Lung (tissue), 13 donors: ENCODE results near the gene GPR22. TPM values are rescaled to one million over a fixed set of nuclear protein-coding genes. Genes with fewer than 3 reads are reported as not detected.

ENCODE experiments used
- ATAC-seq: fragments of 200-7000 bp; cut with Tn5 transposase; one replicate; pipeline ENCODE4 v1.9.1; 2020; ENCODE audit warnings: moderate number of reproducible peaks; ENCODE audit not compliant: insufficient read depth, low FRiP score
- DNase-seq, 3 donors: peaks; one replicate each; pipeline ENCODE4 v3.0.0-alpha.2; 2013 to 2017
- H3K27ac ChIP-seq, 2 donors: one replicate each; pipeline ENCODE4 v1.5.1; 2013; ENCODE audit warnings: mild to moderate bottlenecking in 2 of 2, moderate library complexity in 2 of 2, control low read depth in 1 of 2, inconsistent platforms in 1 of 2, low read depth in 1 of 2, low read length in 1 of 2
- H3K27me3 ChIP-seq, 3 donors: one replicate each; pipeline ENCODE4 v1.5.1; 2013; ENCODE audit warnings: low read length in 2 of 3; ENCODE audit not compliant: control insufficient read depth in 3 of 3, insufficient read depth in 3 of 3
- H3K36me3 ChIP-seq, 4 donors: one replicate each; pipeline ENCODE4 v1.5.1; 2013; ENCODE audit warnings: low read length in 4 of 4, mild to moderate bottlenecking in 1 of 4, moderate library complexity in 1 of 4; ENCODE audit not compliant: control insufficient read depth in 4 of 4, insufficient read depth in 4 of 4
- H3K4me1 ChIP-seq, 5 donors: one replicate each; pipeline ENCODE4 v1.5.1; 2013; ENCODE audit warnings: low read length in 5 of 5, mild to moderate bottlenecking in 2 of 5, moderate library complexity in 1 of 5; ENCODE audit not compliant: control insufficient read depth in 5 of 5, insufficient read depth in 5 of 5
- H3K4me3 ChIP-seq: one replicate; pipeline ENCODE4 v1.5.1; 2013; ENCODE audit warnings: mild to moderate bottlenecking, control low read depth, moderate library complexity
- H3K9ac ChIP-seq, 2 donors: one replicate each; pipeline ENCODE4 v1.5.1; 2013; ENCODE audit warnings: low read length in 2 of 2, control low read depth in 1 of 2; ENCODE audit not compliant: insufficient read depth in 1 of 2
- H3K9me3 ChIP-seq, 4 donors: one replicate each; pipeline ENCODE4 v1.5.1; 2013; ENCODE audit warnings: low read length in 3 of 4, mild to moderate bottlenecking in 1 of 4, moderate library complexity in 1 of 4; ENCODE audit not compliant: control insufficient read depth in 4 of 4, insufficient read depth in 3 of 4
- WGBS, 2 donors: extraction: QIAGEN DNeasy Blood & Tissue Kit; methylation state at CpG; one replicate each; pipeline ENCODE4 v1.1.7; 2013; 5-methylcytosine and 5-hydroxymethylcytosine counted together
- polyA plus RNA-seq, 2 donors: library from polyadenylated mRNA; stranded (reverse); fragments of 200-250 nt; gene quantifications; one replicate each; pipeline ENCODE4 v1.2.1, GENCODE V29; 2013
- small RNA-seq: library from RNA; depleted of rRNA; stranded (forward); fragments of <200 nt; gene quantifications from one replicate; pipeline ENCODE3, GENCODE V24; 2014; ENCODE audit warnings: low replicate concordance
- total RNA-seq, 2 donors: library from RNA; depleted of rRNA in 1 of 2; stranded (reverse); fragments of >200 nt in 1 of 2; gene quantifications; one replicate each; pipeline ENCODE4 v1.2.1, GENCODE V29; 2014 to 2021
- TF ChIP-seq, protein P1 (sequence below): IDR thresholded peaks from 2 replicates; pipeline ENCODE4 v1.5.1; 2012; ENCODE audit warnings: mild to moderate bottlenecking; ENCODE audit errors: control extremely low read depth, extremely low read depth
- donor health status: control.
- donor health status: control.
- donor health status: Bipolar disorder and iron deficiency.
- donor health status: healthy.
- donor health status: DM: yes; HTN: yes; CAD: no.

The GPR22 gene
- total and polyA plus RNA-seq, 4 donors, result not detected

DNA sequence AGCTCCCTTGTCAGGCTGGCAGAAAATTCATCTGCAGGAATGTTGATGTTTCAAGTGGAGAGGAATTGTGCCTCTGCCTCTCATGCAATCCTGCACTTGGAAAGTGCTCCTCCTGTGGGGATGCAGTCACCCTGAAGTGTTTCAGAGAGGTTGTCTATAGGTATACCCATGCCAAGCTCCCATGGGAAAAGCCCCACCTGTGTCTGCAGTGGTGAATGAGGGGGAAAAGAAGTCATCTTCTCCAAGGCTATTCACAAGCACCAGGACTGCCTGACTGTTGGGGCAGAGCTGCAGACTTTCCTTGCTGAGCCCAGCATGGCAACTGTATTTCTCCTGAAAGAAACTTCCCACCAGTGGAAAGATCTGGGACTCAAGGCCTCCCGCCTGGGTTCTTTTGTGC lies 35.5 kb downstream of the GPR22 start:
- no peaks in the 10 kb centered on the region for H3K9me3 ChIP-seq
- peaks cover 0 to 14% (median 2%) of the 10 kb centered on the region in 5 donors for H3K4me1 ChIP-seq
- H3K27ac ChIP-seq, result no peak overlapping the region
- TF ChIP-seq, protein P1, sequence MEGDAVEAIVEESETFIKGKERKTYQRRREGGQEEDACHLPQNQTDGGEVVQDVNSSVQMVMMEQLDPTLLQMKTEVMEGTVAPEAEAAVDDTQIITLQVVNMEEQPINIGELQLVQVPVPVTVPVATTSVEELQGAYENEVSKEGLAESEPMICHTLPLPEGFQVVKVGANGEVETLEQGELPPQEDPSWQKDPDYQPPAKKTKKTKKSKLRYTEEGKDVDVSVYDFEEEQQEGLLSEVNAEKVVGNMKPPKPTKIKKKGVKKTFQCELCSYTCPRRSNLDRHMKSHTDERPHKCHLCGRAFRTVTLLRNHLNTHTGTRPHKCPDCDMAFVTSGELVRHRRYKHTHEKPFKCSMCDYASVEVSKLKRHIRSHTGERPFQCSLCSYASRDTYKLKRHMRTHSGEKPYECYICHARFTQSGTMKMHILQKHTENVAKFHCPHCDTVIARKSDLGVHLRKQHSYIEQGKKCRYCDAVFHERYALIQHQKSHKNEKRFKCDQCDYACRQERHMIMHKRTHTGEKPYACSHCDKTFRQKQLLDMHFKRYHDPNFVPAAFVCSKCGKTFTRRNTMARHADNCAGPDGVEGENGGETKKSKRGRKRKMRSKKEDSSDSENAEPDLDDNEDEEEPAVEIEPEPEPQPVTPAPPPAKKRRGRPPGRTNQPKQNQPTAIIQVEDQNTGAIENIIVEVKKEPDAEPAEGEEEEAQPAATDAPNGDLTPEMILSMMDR, result no peak
- no peaks in the 10 kb centered on the region for H3K27me3 ChIP-seq
- DNase-seq (no peak), ATAC-seq (no peak)
- H3K9ac ChIP-seq, result no peak overlapping the region
- 94 to 98% methylated on average over 1 of the region's 1 CpG for WGBS, 2 donors
- no peak overlapping the region for H3K4me3 ChIP-seq
- peaks cover 0 to 3% (median 0%) of the 10 kb centered on the region in 4 donors for H3K36me3 ChIP-seq

- H3K27me3 ChIP-seq, result no peaks in the 10 kb centered on the region
- no peak overlapping the region for H3K27ac ChIP-seq
- no peaks in the 10 kb centered on the region for H3K9me3 ChIP-seq
- H3K36me3 ChIP-seq, result peaks cover 0 to 3% (median 0%) of the 10 kb centered on the region in 4 donors
- ATAC-seq, result peak; percentile 19
- 95 to 97% methylated on average over 2 of the region's 2 CpGs for WGBS, 2 donors
- peaks cover 0 to 14% (median 2%) of the 10 kb centered on the region in 5 donors for H3K4me1 ChIP-seq
- H3K9ac ChIP-seq, result no peak overlapping the region
- H3K4me3 ChIP-seq, result no peak overlapping the region
- TF ChIP-seq, protein P1, result no peak
- DNase-seq, result peak; percentile 33 to 60 (median 38)
These were observed 36.3 kb downstream of the GPR22 start for GRCh38 chr7:107505997-107506673.

DNA sequence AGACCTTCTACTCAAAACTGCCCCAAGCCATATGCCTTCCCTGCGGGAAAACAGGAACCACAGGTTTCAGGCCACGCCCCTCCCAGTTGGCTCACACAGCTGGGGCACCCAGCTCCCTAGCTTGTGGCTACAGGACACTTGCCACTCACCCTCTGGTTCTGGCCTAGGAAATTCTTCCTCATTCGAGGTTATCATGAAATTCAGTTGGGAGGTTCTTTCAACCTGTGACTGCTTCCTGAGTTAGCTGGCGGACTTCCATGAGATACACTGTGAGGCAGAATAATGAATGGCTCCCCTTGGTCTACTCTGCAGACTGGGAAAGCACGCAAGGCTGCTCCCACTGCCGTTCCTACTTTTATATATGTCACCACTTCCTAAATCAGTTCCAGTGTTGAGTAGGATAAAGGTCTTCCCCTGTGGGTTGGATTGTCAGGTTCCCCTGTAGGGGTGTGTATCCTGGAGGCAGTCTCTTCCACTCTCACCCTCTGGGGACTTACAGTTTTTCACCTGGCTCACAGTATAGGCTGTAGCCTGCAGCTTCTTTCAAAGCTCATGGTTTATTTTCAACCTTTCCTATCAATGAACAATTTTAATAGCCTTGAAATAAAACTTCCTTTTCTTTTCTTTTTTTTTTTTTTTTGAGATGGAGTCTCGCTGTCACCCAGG lies 37.0 kb downstream of the GPR22 start:
- no peaks in the 10 kb centered on the region for H3K27me3 ChIP-seq
- H3K4me3 ChIP-seq, result no peak overlapping the region
- H3K9ac ChIP-seq, result no peak overlapping the region
- TF ChIP-seq, protein P1, result no peak
- peak in 1 of 3 donors; percentile 18 for DNase-seq
- no peak overlapping the region for H3K27ac ChIP-seq
- peaks cover 0 to 3% (median 0%) of the 10 kb centered on the region in 4 donors for H3K36me3 ChIP-seq
- no peaks in the 10 kb centered on the region for H3K9me3 ChIP-seq
- peaks cover 0 to 14% (median 2%) of the 10 kb centered on the region in 5 donors for H3K4me1 ChIP-seq
- WGBS, 2 donors, result 48 to 54% methylated on average over 7 of the region's 7 CpGs
- ATAC-seq, result peak; percentile 81

Small RNA genes lying within 50 kb of the gene (small RNA-seq; reads per million reads assigned to genes)
- not detected for gene AC002381.1

Other genes starting within 250 kb of the GPR22 start
- 100 to 1,000 TPM in 1 of 2 donors, 10 to 100 TPM in 1; 39.9 to 101 TPM for gene COG5, start 93.9 kb downstream of the GPR22 start, total RNA-seq
- gene COG5, start 93.9 kb downstream of the GPR22 start, polyA plus RNA-seq, result 10 to 100 TPM in 1 of 2 donors, 1 to 10 TPM in 1; 5.6 to 14.5 TPM
- gene DUS4L, start 93.9 kb downstream of the GPR22 start, total RNA-seq, result 10 to 100 TPM in 1 of 2 donors, 1 to 10 TPM in 1; 6.4 to 14.8 TPM
- 1 to 10 TPM; 3.5 TPM for gene DUS4L, start 93.9 kb downstream of the GPR22 start, polyA plus RNA-seq
- 100 to 1,000 TPM in 1 of 2 donors, 10 to 100 TPM in 1; 49.0 to 109 TPM for gene BCAP29, start 110.2 kb downstream of the GPR22 start, total RNA-seq
- gene BCAP29, start 110.2 kb downstream of the GPR22 start, polyA plus RNA-seq, result 10 to 100 TPM; 49.9 to 51.0 TPM
- gene SLC26A4, start 190.8 kb downstream of the GPR22 start, total RNA-seq, result 1 to 10 TPM; 2.2 to 5.1 TPM
- 1 to 10 TPM in 1 of 2 donors, under 1 TPM in 1; 0.28 to 8.7 TPM for gene SLC26A4, start 190.8 kb downstream of the GPR22 start, polyA plus RNA-seq